H9 (cell line): ENCODE data around the gene WDR4. TPM values are rescaled to one million over a fixed set of nuclear protein-coding genes. Genes with fewer than 3 reads are reported as not detected.

Experiments used
- DNase-seq: peaks from one replicate; pipeline ENCODE4 v3.0.0-alpha.2; 2017
- H2AFZ ChIP-seq: one replicate; pipeline ENCODE4 v1.6.1; 2013; ENCODE audit warnings: mild to moderate bottlenecking, low read length, control low read depth, moderate library complexity
- H2AK5ac ChIP-seq: 2 replicates; pipeline ENCODE4 v1.6.1; 2013; ENCODE audit warnings: low read length, control low read depth, mixed read lengths; ENCODE audit not compliant: insufficient read length
- H2BK120ac ChIP-seq: one replicate; pipeline ENCODE4 v1.6.1; 2013; ENCODE audit warnings: low read depth, mild to moderate bottlenecking, low read length, control low read depth, inconsistent platforms; ENCODE audit not compliant: poor library complexity, severe bottlenecking
- H2BK12ac ChIP-seq: 2 replicates; pipeline ENCODE4 v1.6.1; 2013; ENCODE audit warnings: low read length, control low read depth, mixed read lengths, low read depth; ENCODE audit not compliant: insufficient read length
- H2BK15ac ChIP-seq: 2 replicates; pipeline ENCODE4 v1.6.1; 2013; ENCODE audit warnings: low read depth, low read length, control low read depth
- H2BK20ac ChIP-seq: one replicate; pipeline ENCODE4 v1.6.1; 2013; ENCODE audit warnings: low read depth, mild to moderate bottlenecking, low read length, control low read depth, inconsistent platforms; ENCODE audit not compliant: poor library complexity, severe bottlenecking
- H2BK5ac ChIP-seq: 2 replicates; pipeline ENCODE4 v1.6.1; 2013; ENCODE audit warnings: low read length, control low read depth, mixed read lengths; ENCODE audit not compliant: insufficient read length
- H3K14ac ChIP-seq: 2 replicates; pipeline ENCODE4 v1.6.1; 2013; ENCODE audit warnings: low read length, control low read depth; ENCODE audit not compliant: insufficient read depth
- H3K18ac ChIP-seq: 2 replicates; pipeline ENCODE4 v1.6.1; 2013; ENCODE audit warnings: low read depth, mild to moderate bottlenecking, mixed read lengths, low read length, control low read depth; ENCODE audit not compliant: insufficient read length
- H3K23ac ChIP-seq: 2 replicates; pipeline ENCODE4 v1.6.1; 2013; ENCODE audit warnings: low read length, control low read depth, mixed read lengths, low read depth; ENCODE audit not compliant: insufficient read length
- H3K23me2 ChIP-seq: 2 replicates; pipeline ENCODE4 v1.6.1; 2013; ENCODE audit warnings: low read depth, mild to moderate bottlenecking, mixed read lengths, low read length, control low read depth; ENCODE audit not compliant: insufficient read length, poor library complexity, severe bottlenecking
- H3K27ac ChIP-seq: 2 replicates; pipeline ENCODE4 v1.5.1; 2013; ENCODE audit warnings: low read length, control low read depth, mixed read lengths, low read depth; ENCODE audit not compliant: insufficient read length
- H3K27me3 ChIP-seq: 2 replicates; pipeline ENCODE4 v1.6.1; 2013; ENCODE audit warnings: low read length, control low read depth, inconsistent platforms; ENCODE audit not compliant: insufficient read depth
- H3K4ac ChIP-seq: 2 replicates; pipeline ENCODE4 v1.6.1; 2013; ENCODE audit warnings: low read depth, mild to moderate bottlenecking, control low read depth, inconsistent platforms, low read length, moderate library complexity
- H3K4me1 ChIP-seq: 2 replicates; pipeline ENCODE4 v1.6.1; 2013; ENCODE audit warnings: low read length, control low read depth, inconsistent platforms; ENCODE audit not compliant: insufficient read depth
- H3K4me2 ChIP-seq: 2 replicates; pipeline ENCODE4 v1.6.1; 2013; ENCODE audit warnings: low read length, control low read depth, mixed read lengths; ENCODE audit not compliant: insufficient read length, insufficient read depth
- H3K56ac ChIP-seq: 2 replicates; pipeline ENCODE4 v1.6.1; 2013; ENCODE audit warnings: low read depth, mild to moderate bottlenecking, mixed read lengths, low read length, control low read depth; ENCODE audit not compliant: insufficient read length
- H3K79me1 ChIP-seq: 2 replicates; pipeline ENCODE4 v1.6.1; 2013; ENCODE audit warnings: low read depth, mild to moderate bottlenecking, moderate library complexity, low read length, control low read depth, inconsistent platforms; ENCODE audit not compliant: insufficient read depth, poor library complexity, severe bottlenecking
- H3K79me2 ChIP-seq: 2 replicates; pipeline ENCODE4 v1.6.1; 2013; ENCODE audit warnings: low read length, control low read depth, inconsistent platforms; ENCODE audit not compliant: insufficient read depth
- H3K9ac ChIP-seq: 2 replicates; pipeline ENCODE4 v1.6.1; 2013; ENCODE audit warnings: low read length, control low read depth, mixed read lengths; ENCODE audit not compliant: insufficient read length; ENCODE audit errors: extremely low read depth
- H3K9me3 ChIP-seq: one replicate; pipeline ENCODE4 v1.6.1; 2013; ENCODE audit warnings: low read depth, low read length, inconsistent platforms; ENCODE audit not compliant: control insufficient read depth
- H3T11ph ChIP-seq: one replicate; pipeline ENCODE4 v1.6.1; 2013; ENCODE audit warnings: mild to moderate bottlenecking, low read length, control low read depth, inconsistent platforms
- H4K20me1 ChIP-seq: one replicate; pipeline ENCODE4 v1.6.1; 2013; ENCODE audit not compliant: control insufficient read depth, insufficient read length, insufficient read depth
- H4K5ac ChIP-seq: 2 replicates; pipeline ENCODE4 v1.6.1; 2013; ENCODE audit warnings: low read depth, mild to moderate bottlenecking, mixed read lengths, low read length, control low read depth; ENCODE audit not compliant: insufficient read length
- H4K8ac ChIP-seq: replicated peaks from 2 replicates; pipeline ENCODE4 v1.6.1; 2013; ENCODE audit warnings: low read length, control low read depth, mixed read lengths, low read depth; ENCODE audit not compliant: insufficient read length
- H4K91ac ChIP-seq: 2 replicates; pipeline ENCODE4 v1.6.1; 2013; ENCODE audit warnings: low read depth, mild to moderate bottlenecking, moderate library complexity, mixed read lengths, low read length, control low read depth; ENCODE audit not compliant: insufficient read length
- H3K27ac Mint-ChIP-seq, 3 experiments: 2 replicates in 2 of 3; 3 replicates in 1 of 3; pipeline ENCODE4 v1.8.0; 2020 to 2021; ENCODE audit warnings: mixed read lengths in 3 of 3, mild to moderate bottlenecking in 1 of 3, moderate library complexity in 1 of 3
- H3K27me3 Mint-ChIP-seq: 2 replicates; pipeline ENCODE4 v1.8.0; 2021; ENCODE audit warnings: low read depth, mild to moderate bottlenecking, moderate library complexity, mixed read lengths
- H3K36me3 Mint-ChIP-seq, 3 experiments: 2 replicates in 2 of 3; 3 replicates in 1 of 3; pipeline ENCODE4 v1.8.0; 2020 to 2021; ENCODE audit warnings: low read depth in 3 of 3, mixed read lengths in 3 of 3; ENCODE audit not compliant: insufficient read depth in 1 of 3
- H3K4me1 Mint-ChIP-seq, 2 experiments: 2 replicates each; pipeline ENCODE4 v1.8.0; 2020; ENCODE audit warnings: mixed read lengths in 2 of 2
- H3K4me3 Mint-ChIP-seq, 2 experiments: 2 replicates in 1 of 2; 3 replicates in 1 of 2; pipeline ENCODE4 v1.8.0; 2020 to 2021; ENCODE audit warnings: mild to moderate bottlenecking in 2 of 2, mixed read lengths in 2 of 2, moderate library complexity in 1 of 2
- H3K9me3 Mint-ChIP-seq, 2 experiments: 2 replicates in 1 of 2; 3 replicates in 1 of 2; pipeline ENCODE4 v1.8.0; 2020; ENCODE audit warnings: mild to moderate bottlenecking in 2 of 2, mixed read lengths in 2 of 2, moderate library complexity in 1 of 2
- WGBS: extraction: QIAGEN DNeasy Blood & Tissue Kit; methylation state at CpG from one replicate; pipeline ENCODE4 v1.1.7; 2013; ENCODE audit warnings: missing lambda C conversion rate, low lambda C conversion rate, mixed read lengths; ENCODE audit not compliant: insufficient read length; ENCODE audit errors: extremely low coverage; 5-methylcytosine and 5-hydroxymethylcytosine counted together
- total RNA-seq: library from RNA; stranded (reverse); gene quantifications from 2 replicates; pipeline ENCODE4 v1.2.1, GENCODE V29; 2021
- TF ChIP-seq, protein P1 (sequence below): fragments of 200-600 bp; sonication (generic); conservative IDR thresholded peaks from 3 replicates; pipeline ENCODE4 v1.8.0; 2021; ENCODE audit warnings: antibody characterized with exemption, mild to moderate bottlenecking

WDR4 gene
- total RNA-seq, 1 experiment from 2014 or later = 54.4 TPM

- Histone ChIP-seq H2BK120ac (no peak overlapping the region), H3K18ac (no peak overlapping the region), H3K23ac (no peak overlapping the region), H3K27me3 (no peaks in the 10 kb centered on the region), H3K4ac (no peak overlapping the region), H3K27ac (no peak overlapping the region), H3K9me3 (no peaks in the 10 kb centered on the region), H4K20me1 (no peaks in the 10 kb centered on the region), H2BK20ac (no peak overlapping the region), H2BK5ac (no peak overlapping the region), H3K79me1 (no peaks in the 10 kb centered on the region), H3K23me2 (no peaks in the 10 kb centered on the region), H3K4me2 (no peak overlapping the region), H2BK15ac (no peak overlapping the region), H3K79me2 (no peaks in the 10 kb centered on the region), H2AK5ac (no peak overlapping the region), H3K4me1 (no peaks in the 10 kb centered on the region; the same call in 1 of the 2 replicates), H3K9ac (no peak overlapping the region), H4K5ac (no peak overlapping the region), H2AFZ (no peak overlapping the region), H2BK12ac (no peak overlapping the region), H3T11ph (no peak overlapping the region), H3K56ac (no peak overlapping the region), H3K14ac (no peak overlapping the region), H4K91ac (no peak overlapping the region), H4K8ac (no peak overlapping the region)
- Mint-ChIP-seq H3K9me3 (no peaks in the 10 kb centered on the region), H3K4me3 (no peak overlapping the region), H3K36me3 (peaks cover 3 to 13% (median 5%) of the 10 kb centered on the region in 3 experiments; a peak in 6 of 7 replicates), H3K27ac (peak overlapping the region in 1 of 3 experiments; percentile 61; a peak in 3 of 7 replicates), H3K27me3 (no peaks in the 10 kb centered on the region), H3K4me1 (peaks cover 5 to 11% of the 10 kb centered on the region in 2 experiments)
- TF ChIP-seq, protein P1, sequence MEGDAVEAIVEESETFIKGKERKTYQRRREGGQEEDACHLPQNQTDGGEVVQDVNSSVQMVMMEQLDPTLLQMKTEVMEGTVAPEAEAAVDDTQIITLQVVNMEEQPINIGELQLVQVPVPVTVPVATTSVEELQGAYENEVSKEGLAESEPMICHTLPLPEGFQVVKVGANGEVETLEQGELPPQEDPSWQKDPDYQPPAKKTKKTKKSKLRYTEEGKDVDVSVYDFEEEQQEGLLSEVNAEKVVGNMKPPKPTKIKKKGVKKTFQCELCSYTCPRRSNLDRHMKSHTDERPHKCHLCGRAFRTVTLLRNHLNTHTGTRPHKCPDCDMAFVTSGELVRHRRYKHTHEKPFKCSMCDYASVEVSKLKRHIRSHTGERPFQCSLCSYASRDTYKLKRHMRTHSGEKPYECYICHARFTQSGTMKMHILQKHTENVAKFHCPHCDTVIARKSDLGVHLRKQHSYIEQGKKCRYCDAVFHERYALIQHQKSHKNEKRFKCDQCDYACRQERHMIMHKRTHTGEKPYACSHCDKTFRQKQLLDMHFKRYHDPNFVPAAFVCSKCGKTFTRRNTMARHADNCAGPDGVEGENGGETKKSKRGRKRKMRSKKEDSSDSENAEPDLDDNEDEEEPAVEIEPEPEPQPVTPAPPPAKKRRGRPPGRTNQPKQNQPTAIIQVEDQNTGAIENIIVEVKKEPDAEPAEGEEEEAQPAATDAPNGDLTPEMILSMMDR = no peak
- WGBS = no CpG with 5 or more reads among the region's 6 CpGs
- no peak for DNase-seq
Observed at GRCh38 chr21:42918291-42918690, 39.0 kb upstream of the WDR4 start.
